RWPE2 (cell line): Measurements from ENCODE around the gene HNRNPF.

Experiments
- ATAC-seq: fragments of 200-7000 bp; cut with Tn5 transposase; 3 replicates; pipeline ENCODE4 v1.9.1; 2021; ENCODE audit warnings: low read depth
- DNase-seq: peaks from one replicate; pipeline ENCODE4 v3.0.0-alpha.2; 2020; ENCODE audit warnings: low spot score
- H3K27ac ChIP-seq: fragments of 450-650 bp; 2 replicates; pipeline ENCODE4 v1.5.1; 2017; ENCODE audit warnings: mild to moderate bottlenecking; ENCODE audit not compliant: poor library complexity, severe bottlenecking
- H3K27me3 ChIP-seq: fragments of 250-450 bp; sonication (Bioruptor Pico); 2 replicates; pipeline ENCODE4 v1.5.1; 2021; ENCODE audit warnings: mild to moderate bottlenecking, moderate library complexity; ENCODE audit not compliant: insufficient read depth, poor library complexity, severe bottlenecking
- H3K36me3 ChIP-seq: fragments of 250-450 bp; sonication (Bioruptor Pico); 2 replicates; pipeline ENCODE4 v1.5.1; 2020; ENCODE audit warnings: low read depth, mild to moderate bottlenecking, moderate library complexity
- H3K4me1 ChIP-seq: fragments of 250-450 bp; sonication (Bioruptor Pico); 2 replicates; pipeline ENCODE4 v1.5.1; 2021; ENCODE audit warnings: mild to moderate bottlenecking, moderate library complexity; ENCODE audit not compliant: insufficient read depth, poor library complexity, severe bottlenecking
- H3K4me3 ChIP-seq: fragments of 250-450 bp; sonication (Bioruptor Pico); 2 replicates; pipeline ENCODE4 v1.5.1; 2021; ENCODE audit warnings: mild to moderate bottlenecking, moderate library complexity; ENCODE audit not compliant: severe bottlenecking
- H3K9me3 ChIP-seq: fragments of 250-450 bp; sonication (Bioruptor Pico); 2 replicates; pipeline ENCODE4 v1.5.1; 2021; ENCODE audit warnings: mild to moderate bottlenecking, moderate library complexity; ENCODE audit not compliant: severe bottlenecking
- TF ChIP-seq, protein P1 (sequence below): fragments of 450-650 bp; IDR thresholded peaks from one replicate; pipeline ENCODE4 v1.5.1; 2017; ENCODE audit warnings: mild to moderate bottlenecking, moderate library complexity; ENCODE audit not compliant: poor library complexity, severe bottlenecking

Gene HNRNPF

DNA sequence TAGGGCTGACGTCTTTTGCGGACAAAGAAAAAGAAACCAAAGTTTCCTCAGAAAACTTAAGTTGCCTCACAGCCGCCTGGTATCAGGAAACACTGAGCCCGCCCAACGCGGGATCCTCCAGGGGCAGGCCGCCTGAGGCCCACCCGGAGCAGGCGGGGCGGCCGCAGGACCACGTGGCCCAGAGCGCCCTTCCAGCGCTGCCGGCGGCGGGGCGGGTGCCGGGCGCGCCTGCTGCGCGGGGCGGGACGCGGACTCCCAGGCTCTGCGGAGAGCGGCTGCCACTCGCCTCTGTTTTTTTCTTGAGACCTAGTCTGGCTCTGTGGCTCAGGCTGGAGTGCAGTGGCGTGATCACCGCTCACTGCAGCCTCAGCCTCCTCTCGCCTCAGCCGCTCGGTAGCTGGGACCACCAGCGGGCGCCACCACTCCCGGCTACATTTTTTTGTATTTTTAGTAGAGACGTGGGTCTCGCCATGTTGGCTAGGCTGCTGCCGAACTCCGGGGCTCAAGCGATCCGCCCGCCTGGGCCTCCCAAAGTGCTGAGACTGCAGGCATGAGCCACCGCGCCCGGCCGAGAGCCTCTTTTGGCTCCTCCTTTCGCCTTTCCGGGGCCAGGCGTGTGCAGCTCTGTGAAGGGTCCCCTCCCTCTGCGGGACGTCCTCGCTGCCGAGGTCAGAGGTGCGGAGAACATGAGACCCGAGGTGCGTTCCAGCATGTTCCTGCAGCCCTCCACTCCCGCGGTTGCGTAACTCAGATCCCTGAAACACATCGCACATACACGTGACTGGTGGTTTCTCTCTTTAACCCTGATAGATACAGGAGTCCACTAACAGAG lies 11.6 kb upstream of the HNRNPF start:
- Histone ChIP-seq H3K36me3 (no peaks in the 10 kb centered on the region), H3K4me1 (peaks cover 3% of the 10 kb centered on the region)

DNA sequence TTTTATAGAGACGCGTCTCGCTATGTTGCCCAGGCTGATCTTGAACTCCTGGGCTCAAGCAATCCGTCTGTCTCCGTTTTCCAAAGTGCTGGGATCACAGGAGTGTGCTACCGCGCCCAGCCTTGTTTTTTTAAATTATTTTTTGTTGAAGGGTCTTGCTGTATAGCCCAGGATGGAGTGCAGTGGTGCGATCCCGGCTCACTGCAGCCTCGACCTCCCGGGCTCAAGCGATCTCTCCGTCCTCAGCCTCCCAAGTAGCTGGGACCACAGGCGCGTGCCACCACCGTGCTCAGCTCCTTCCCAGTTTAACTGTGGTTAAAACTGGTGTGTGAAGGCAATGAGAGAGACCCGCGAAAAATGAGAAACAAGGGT lies 11.0 kb upstream of the HNRNPF start:
- TF ChIP-seq, protein P1, sequence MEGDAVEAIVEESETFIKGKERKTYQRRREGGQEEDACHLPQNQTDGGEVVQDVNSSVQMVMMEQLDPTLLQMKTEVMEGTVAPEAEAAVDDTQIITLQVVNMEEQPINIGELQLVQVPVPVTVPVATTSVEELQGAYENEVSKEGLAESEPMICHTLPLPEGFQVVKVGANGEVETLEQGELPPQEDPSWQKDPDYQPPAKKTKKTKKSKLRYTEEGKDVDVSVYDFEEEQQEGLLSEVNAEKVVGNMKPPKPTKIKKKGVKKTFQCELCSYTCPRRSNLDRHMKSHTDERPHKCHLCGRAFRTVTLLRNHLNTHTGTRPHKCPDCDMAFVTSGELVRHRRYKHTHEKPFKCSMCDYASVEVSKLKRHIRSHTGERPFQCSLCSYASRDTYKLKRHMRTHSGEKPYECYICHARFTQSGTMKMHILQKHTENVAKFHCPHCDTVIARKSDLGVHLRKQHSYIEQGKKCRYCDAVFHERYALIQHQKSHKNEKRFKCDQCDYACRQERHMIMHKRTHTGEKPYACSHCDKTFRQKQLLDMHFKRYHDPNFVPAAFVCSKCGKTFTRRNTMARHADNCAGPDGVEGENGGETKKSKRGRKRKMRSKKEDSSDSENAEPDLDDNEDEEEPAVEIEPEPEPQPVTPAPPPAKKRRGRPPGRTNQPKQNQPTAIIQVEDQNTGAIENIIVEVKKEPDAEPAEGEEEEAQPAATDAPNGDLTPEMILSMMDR: no peak
- no peak for ATAC-seq
- no peaks in the 10 kb centered on the region for H3K9me3 ChIP-seq
- peak overlapping the region; percentile 33 for H3K4me3 ChIP-seq
- peak overlapping the region; percentile 77 for H3K27ac ChIP-seq
- H3K27me3 ChIP-seq: no peaks in the 10 kb centered on the region
- DNase-seq: no peak
- H3K36me3 ChIP-seq: no peaks in the 10 kb centered on the region
- peaks cover 3% of the 10 kb centered on the region for H3K4me1 ChIP-seq

More for the DNA sequence above, 11.6 kb upstream of the HNRNPF start:
- Histone ChIP-seq H3K27me3 (no peaks in the 10 kb centered on the region), H3K9me3 (no peaks in the 10 kb centered on the region), H3K27ac (peak overlapping the region; percentile 77), H3K4me3 (peak overlapping the region; percentile 33)
- TF ChIP-seq, protein P1: peak; percentile 35
- peak; percentile 93 for ATAC-seq
- DNase-seq: peak; percentile 66

DNA sequence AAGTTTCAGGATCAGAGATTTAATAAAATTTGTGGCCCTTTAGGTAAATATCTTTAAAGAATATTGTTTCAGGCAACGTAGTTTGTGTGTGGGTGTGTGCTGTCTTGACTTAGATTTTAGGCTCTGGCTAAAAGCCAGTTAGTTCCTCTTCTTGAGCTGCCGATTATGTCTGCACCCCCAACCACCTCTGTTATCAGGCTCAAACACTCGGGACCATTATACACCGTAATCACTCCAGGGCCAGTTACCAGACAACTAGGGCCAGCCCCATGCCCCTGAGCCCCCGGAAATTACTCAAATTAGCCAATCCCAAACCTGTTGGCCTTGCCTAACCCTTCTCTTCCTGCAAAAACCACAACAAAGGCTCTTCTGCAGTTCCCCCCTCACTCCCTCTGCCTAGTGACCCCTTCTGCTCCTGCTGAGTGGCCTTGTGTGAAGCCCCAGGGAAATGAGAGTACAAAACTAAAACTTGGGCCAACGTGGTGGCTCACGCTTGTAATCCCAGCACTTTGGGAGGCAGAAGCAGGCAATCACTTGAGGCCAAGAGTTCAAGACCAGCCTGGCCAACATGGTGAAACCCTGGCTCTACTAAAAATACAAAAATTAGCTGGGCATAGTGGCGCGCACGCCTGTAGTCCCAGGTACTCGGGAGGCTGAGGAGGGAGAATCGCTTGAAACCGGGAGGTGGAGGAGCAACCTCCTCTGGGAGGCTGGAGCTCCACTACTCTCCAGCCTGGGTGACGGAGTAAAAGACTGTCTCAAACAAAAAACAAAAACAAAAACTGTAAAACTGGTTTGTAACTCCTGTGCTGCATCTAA lies 9.2 kb upstream of the HNRNPF start:
- Histone ChIP-seq H3K27me3 (no peaks in the 10 kb centered on the region), H3K4me3 (no peak overlapping the region), H3K9me3 (no peaks in the 10 kb centered on the region), H3K4me1 (peaks cover 3% of the 10 kb centered on the region), H3K27ac (no peak overlapping the region), H3K36me3 (no peaks in the 10 kb centered on the region)
- ATAC-seq (no peak), DNase-seq (no peak)
- TF ChIP-seq, protein P1: no peak

- no peak overlapping the region for H3K4me3 ChIP-seq
- ATAC-seq (no peak), DNase-seq (no peak)
- peaks cover 3% of the 10 kb centered on the region for H3K4me1 ChIP-seq
- no peak overlapping the region for H3K27ac ChIP-seq
- H3K9me3 ChIP-seq: no peaks in the 10 kb centered on the region
- TF ChIP-seq, protein P1: no peak
- no peaks in the 10 kb centered on the region for H3K27me3 ChIP-seq
- H3K36me3 ChIP-seq: no peaks in the 10 kb centered on the region
These were observed 6.6 kb upstream of the HNRNPF start for GRCh38 chr10:43415544-43415943.

DNA sequence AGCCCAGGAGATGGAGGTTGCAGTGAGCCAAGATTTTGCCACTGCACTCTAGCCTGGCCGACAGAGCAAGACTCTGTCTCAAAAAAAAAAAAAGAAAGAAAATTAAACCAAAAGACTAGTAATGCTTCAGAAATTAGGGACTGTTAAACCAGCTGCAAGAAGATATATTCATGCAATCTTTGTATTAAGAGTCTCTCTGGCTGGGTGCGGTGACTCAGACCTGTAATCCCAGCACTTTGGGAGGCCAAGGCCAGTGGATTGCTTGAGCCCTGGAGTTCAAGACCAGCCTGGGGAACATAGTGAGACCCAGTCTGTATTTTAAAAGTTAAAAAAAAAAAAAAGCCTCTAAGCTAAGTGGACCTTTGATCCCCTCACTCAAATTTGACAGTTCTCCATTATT lies 2.5 kb upstream of the HNRNPF start:
- H3K9me3 ChIP-seq: no peaks in the 10 kb centered on the region
- no peak for ATAC-seq
- no peaks in the 10 kb centered on the region for H3K4me1 ChIP-seq
- DNase-seq: no peak
- TF ChIP-seq, protein P1: no peak
- H3K27ac ChIP-seq: no peak overlapping the region
- H3K4me3 ChIP-seq: no peak overlapping the region
- H3K27me3 ChIP-seq: no peaks in the 10 kb centered on the region
- peaks cover 4% of the 10 kb centered on the region for H3K36me3 ChIP-seq
